GM12864 (cell line): ENCODE measurements around the gene PLEKHG5.

ENCODE experiments used
- DNase-seq: peaks from one replicate; pipeline ENCODE4 v3.0.0-alpha.2; 2011; ENCODE audit warnings: low read depth
- H3K4me3 ChIP-seq: 2 replicates; pipeline ENCODE4 v1.5.1; 2011; ENCODE audit warnings: mild to moderate bottlenecking, low read depth, low read length, control low read depth
- TF ChIP-seq, protein P1 (sequence below): IDR thresholded peaks from 2 replicates; pipeline ENCODE4 v1.5.1; 2011; ENCODE audit warnings: low read depth, mild to moderate bottlenecking, moderate library complexity, low read length, control low read depth, inconsistent platforms; ENCODE audit errors: missing control alignments

Gene PLEKHG5

GRCh38 chr1:6484826-6485167, 6.7 kb downstream of the PLEKHG5 start:
- TF ChIP-seq, protein P1, sequence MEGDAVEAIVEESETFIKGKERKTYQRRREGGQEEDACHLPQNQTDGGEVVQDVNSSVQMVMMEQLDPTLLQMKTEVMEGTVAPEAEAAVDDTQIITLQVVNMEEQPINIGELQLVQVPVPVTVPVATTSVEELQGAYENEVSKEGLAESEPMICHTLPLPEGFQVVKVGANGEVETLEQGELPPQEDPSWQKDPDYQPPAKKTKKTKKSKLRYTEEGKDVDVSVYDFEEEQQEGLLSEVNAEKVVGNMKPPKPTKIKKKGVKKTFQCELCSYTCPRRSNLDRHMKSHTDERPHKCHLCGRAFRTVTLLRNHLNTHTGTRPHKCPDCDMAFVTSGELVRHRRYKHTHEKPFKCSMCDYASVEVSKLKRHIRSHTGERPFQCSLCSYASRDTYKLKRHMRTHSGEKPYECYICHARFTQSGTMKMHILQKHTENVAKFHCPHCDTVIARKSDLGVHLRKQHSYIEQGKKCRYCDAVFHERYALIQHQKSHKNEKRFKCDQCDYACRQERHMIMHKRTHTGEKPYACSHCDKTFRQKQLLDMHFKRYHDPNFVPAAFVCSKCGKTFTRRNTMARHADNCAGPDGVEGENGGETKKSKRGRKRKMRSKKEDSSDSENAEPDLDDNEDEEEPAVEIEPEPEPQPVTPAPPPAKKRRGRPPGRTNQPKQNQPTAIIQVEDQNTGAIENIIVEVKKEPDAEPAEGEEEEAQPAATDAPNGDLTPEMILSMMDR = no peak
- DNase-seq = no peak
- no peak overlapping the region for H3K4me3 ChIP-seq

DNA sequence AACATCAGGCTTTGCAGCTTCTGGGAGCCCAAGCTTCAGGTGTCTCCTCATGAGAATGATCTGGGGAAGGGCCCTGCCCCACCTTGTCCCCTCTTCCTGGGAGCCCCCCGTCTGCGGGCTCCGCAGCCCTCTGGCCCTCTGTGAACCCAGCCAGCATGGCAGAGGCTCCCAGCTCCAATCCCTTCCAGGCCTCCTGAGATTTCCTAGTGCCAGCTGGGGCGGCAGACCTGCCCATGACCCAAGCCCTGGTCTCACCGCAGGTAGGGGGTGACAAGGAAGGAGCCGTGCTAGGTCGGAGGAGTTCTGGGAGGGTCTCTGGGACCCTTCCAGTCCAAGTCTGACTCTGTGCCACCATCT, 7.7 kb downstream of the PLEKHG5 start:
- TF ChIP-seq, protein P1 = no peak
- H3K4me3 ChIP-seq = no peak overlapping the region
- DNase-seq = no peak

- H3K4me3 ChIP-seq = no peak overlapping the region
- TF ChIP-seq, protein P1 = no peak
- DNase-seq = no peak
Measured at GRCh38 chr1:6483017-6483760, 8.3 kb downstream of the PLEKHG5 start.

DNA sequence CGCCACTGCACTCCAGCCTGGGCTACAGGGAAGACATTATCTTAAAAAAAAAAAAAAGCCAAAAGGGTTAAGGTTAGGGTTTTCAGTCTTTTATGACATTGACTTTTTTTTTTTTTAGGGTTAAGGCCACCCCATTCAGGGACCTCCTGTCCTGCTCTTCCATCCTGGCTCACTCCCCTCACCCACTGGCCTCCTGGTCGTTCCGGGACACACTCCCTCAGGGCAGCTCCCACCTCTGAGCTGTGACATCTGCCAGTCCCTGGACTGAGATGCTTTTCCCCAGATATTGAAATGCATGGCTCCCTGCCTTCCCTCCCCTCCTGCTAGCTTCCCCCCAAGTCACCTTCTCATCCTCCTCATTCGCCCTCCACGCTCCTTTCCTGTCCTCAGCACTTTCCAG, 9.6 kb downstream of the PLEKHG5 start:
- DNase-seq = no peak
- TF ChIP-seq, protein P1 = no peak
- H3K4me3 ChIP-seq = no peak overlapping the region

DNA sequence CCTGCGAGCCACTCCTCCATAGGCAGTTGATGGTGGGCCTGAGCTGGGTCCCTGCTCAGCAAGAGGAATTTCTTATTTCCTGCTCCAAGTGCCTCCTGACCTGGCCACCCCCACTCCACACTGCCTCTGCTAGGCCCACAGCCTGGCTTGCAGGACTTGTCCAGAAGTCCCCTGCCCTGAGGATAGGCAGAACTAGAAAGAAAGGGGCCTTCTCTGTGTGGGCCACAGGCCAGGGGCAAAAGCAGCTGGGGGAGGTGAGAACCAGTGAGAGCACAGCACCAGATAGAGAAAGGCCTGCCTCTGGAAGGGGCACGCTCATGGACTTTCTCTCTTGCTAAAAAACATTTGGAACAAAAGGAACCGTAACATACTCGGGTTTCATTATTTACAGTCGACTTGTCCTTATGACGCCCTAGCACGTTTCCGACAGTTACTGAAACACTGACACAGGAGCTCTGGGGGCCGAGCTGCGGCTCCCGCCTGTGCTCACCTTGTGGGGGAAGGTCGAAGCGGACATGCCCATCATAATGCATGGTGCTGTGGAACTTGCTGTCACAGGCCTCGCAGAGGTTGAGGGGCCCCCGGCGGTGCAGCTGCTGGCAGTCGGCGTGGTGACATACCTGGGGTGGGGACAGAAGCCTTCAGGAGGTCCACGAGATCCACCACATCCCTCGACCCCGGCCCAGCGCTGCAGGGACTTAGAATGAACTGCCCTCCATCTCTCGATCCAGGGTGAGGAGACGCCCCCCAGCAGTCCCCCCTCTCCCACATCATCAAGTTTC, 14.2 kb downstream of the PLEKHG5 start:
- TF ChIP-seq, protein P1 = no peak
- no peak overlapping the region for H3K4me3 ChIP-seq
- DNase-seq = no peak

DNA sequence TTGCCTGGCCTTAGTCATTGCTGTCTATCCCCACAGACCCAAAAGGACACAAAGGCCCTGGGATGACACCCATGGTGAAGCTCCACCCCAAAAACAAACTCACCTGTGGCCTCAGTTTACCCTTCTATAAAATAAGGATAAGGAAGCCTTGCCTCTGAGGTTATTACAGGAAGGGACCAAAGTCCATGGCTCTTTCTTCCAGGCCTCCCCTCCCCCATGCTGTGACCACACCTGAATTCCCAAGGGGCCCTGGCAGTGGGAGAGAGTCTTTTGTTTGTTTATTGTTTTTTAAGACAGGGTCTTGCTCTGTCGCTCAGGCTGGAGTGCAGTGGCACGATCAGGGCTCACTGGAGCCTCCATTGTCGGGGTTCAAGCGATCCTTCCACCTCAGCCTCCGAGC, 15.0 kb downstream of the PLEKHG5 start:
- no peak for DNase-seq
- TF ChIP-seq, protein P1 = no peak
- H3K4me3 ChIP-seq = no peak overlapping the region
